GM23338 (cell line): Measurements from ENCODE around the gene PIGP. TPM values are rescaled to one million over a fixed set of nuclear protein-coding genes. Genes with fewer than 3 reads are reported as not detected.

Source experiments
- ATAC-seq: fragments of 200-7000 bp; cut with Tn5 transposase; 3 replicates; pipeline ENCODE4 v1.9.1; 2020
- DNase-seq: peaks from one replicate; pipeline ENCODE4 v3.0.0-alpha.2; 2015; ENCODE audit warnings: low spot score
- H2AFZ ChIP-seq: fragments of 200-600 bp; sonication (generic); 2 replicates; pipeline ENCODE4 v1.8.0; 2016; ENCODE audit warnings: antibody characterized with exemption, mild to moderate bottlenecking, moderate library complexity
- H3F3A ChIP-seq: fragments of 200-600 bp; sonication (generic); replicated peaks from 2 replicates; pipeline ENCODE4 v1.8.0; 2017; ENCODE audit warnings: antibody characterized with exemption, mixed run types, low read depth
- H3K27ac ChIP-seq: fragments of 200-600 bp; sonication (generic); 2 replicates; pipeline ENCODE4 v1.6.1; 2016; ENCODE audit warnings: low read depth
- H3K27me3 ChIP-seq: fragments of 200-600 bp; sonication (generic); 2 replicates; pipeline ENCODE4 v1.8.0; 2016; ENCODE audit warnings: mild to moderate bottlenecking, mixed run types, moderate library complexity; ENCODE audit not compliant: insufficient read depth
- H3K36me3 ChIP-seq: fragments of 200-600 bp; sonication (generic); 2 replicates; pipeline ENCODE4 v1.8.0; 2016; ENCODE audit warnings: mild to moderate bottlenecking; ENCODE audit not compliant: insufficient read depth
- H3K4me1 ChIP-seq: fragments of 200-600 bp; sonication (generic); 2 replicates; pipeline ENCODE4 v1.8.0; 2016; ENCODE audit warnings: mild to moderate bottlenecking, moderate library complexity; ENCODE audit not compliant: insufficient read depth
- H3K4me2 ChIP-seq: fragments of 200-600 bp; sonication (generic); 2 replicates; pipeline ENCODE4 v1.7.1; 2017; ENCODE audit warnings: mixed run types
- H3K4me3 ChIP-seq: fragments of 200-600 bp; sonication (generic); 2 replicates; pipeline ENCODE4 v1.6.1; 2016; ENCODE audit warnings: mixed run types
- H3K79me2 ChIP-seq: fragments of 200-600 bp; sonication (generic); replicated peaks from 2 replicates; pipeline ENCODE4 v1.8.0; 2017; ENCODE audit warnings: mild to moderate bottlenecking; ENCODE audit not compliant: insufficient read depth
- H3K9me2 ChIP-seq: fragments of 200-600 bp; sonication (generic); 2 replicates; pipeline ENCODE4 v1.8.0; 2017; ENCODE audit not compliant: insufficient read depth
- H4K20me1 ChIP-seq: fragments of 200-600 bp; sonication (generic); replicated peaks from 2 replicates; pipeline ENCODE4 v1.8.0; 2017; ENCODE audit warnings: mild to moderate bottlenecking; ENCODE audit not compliant: insufficient read depth
- H3K27ac Mint-ChIP-seq: 2 replicates; pipeline ENCODE4 v1.8.0; 2020; ENCODE audit warnings: inconsistent platforms, mild to moderate bottlenecking, moderate library complexity, mixed read lengths
- H3K27me3 Mint-ChIP-seq: 3 replicates; pipeline ENCODE4 v1.8.0; 2022; ENCODE audit warnings: low read depth, mild to moderate bottlenecking, moderate library complexity, mixed read lengths, inconsistent platforms; ENCODE audit not compliant: insufficient read depth, poor library complexity
- H3K36me3 Mint-ChIP-seq: 3 replicates; pipeline ENCODE4 v1.8.0; 2021; ENCODE audit warnings: low read depth, mild to moderate bottlenecking, inconsistent platforms, moderate library complexity, mixed read lengths
- H3K4me1 Mint-ChIP-seq: 3 replicates; pipeline ENCODE4 v1.8.0; 2020; ENCODE audit warnings: mild to moderate bottlenecking, inconsistent platforms, mixed read lengths
- H3K4me3 Mint-ChIP-seq: 3 replicates; pipeline ENCODE4 v1.8.0; 2021; ENCODE audit warnings: moderate library complexity, mild to moderate bottlenecking, inconsistent platforms, mixed read lengths
- H3K9me3 Mint-ChIP-seq: 3 replicates; pipeline ENCODE4 v1.8.0; 2020; ENCODE audit warnings: moderate library complexity, mild to moderate bottlenecking, inconsistent platforms, mixed read lengths
- CREB1 ChIP-seq: fragments of 250-450 bp; sonication (Bioruptor Pico); IDR thresholded peaks from 2 replicates; pipeline ENCODE4 v1.5.0; 2020; ENCODE audit warnings: low read depth, mild to moderate bottlenecking, moderate library complexity
- CTCF ChIP-seq, 2 experiments: fragments of 200-600 bp in 1 of 2; sonication (generic) in 1 of 2; conservative IDR thresholded peaks; 2 replicates each; pipeline versions ENCODE4 v1.5.1 to v1.6.1; 2016 to 2017; ENCODE audit warnings: antibody characterized with exemption in 2 of 2, low read depth in 2 of 2, mild to moderate bottlenecking in 2 of 2, moderate library complexity in 1 of 2
- EZH2 ChIP-seq: fragments of 200-600 bp; sonication (generic); IDR thresholded peaks from one replicate; pipeline ENCODE4 v1.8.0; 2017; ENCODE audit warnings: antibody characterized with exemption, mild to moderate bottlenecking, low read depth; ENCODE audit not compliant: unreplicated experiment
- EZH2phosphoT487 ChIP-seq: fragments of 200-600 bp; sonication (generic); IDR thresholded peaks from one replicate; pipeline ENCODE4 v1.8.1; 2018; ENCODE audit warnings: antibody characterized with exemption; ENCODE audit not compliant: unreplicated experiment
- JUNB ChIP-seq: IDR thresholded peaks from one replicate; pipeline ENCODE4 v1.6.1; 2016; ENCODE audit warnings: antibody characterized with exemption; ENCODE audit not compliant: unreplicated experiment
- NANOG ChIP-seq: IDR thresholded peaks from 2 replicates; pipeline ENCODE4 v1.6.1; 2016; ENCODE audit warnings: antibody characterized with exemption, borderline replicate concordance
- POLR2AphosphoS5 ChIP-seq: IDR thresholded peaks from 2 replicates; pipeline ENCODE4 v1.6.1; 2016; ENCODE audit warnings: antibody characterized with exemption, low read depth
- REST ChIP-seq: IDR thresholded peaks from one replicate; pipeline ENCODE4 v1.6.1; 2018; ENCODE audit warnings: antibody characterized with exemption; ENCODE audit not compliant: unreplicated experiment
- STAT1 ChIP-seq: IDR thresholded peaks from one replicate; pipeline ENCODE4 v1.6.1; 2016; ENCODE audit warnings: antibody characterized with exemption; ENCODE audit not compliant: unreplicated experiment
- ZNF114 ChIP-seq: fragments of 250-450 bp; sonication (Bioruptor Pico); IDR thresholded peaks from 2 replicates; pipeline ENCODE4 v1.5.0; 2020; ENCODE audit warnings: mild to moderate bottlenecking, moderate library complexity
- ZNF331 ChIP-seq: fragments of 250-450 bp; sonication (Bioruptor Pico); IDR thresholded peaks from 2 replicates; pipeline ENCODE4 v1.5.0; 2020; ENCODE audit warnings: low read depth, mild to moderate bottlenecking, moderate library complexity
- ZNF462 ChIP-seq: fragments of 250-450 bp; sonication (Bioruptor Pico); IDR thresholded peaks from 2 replicates; pipeline ENCODE4 v1.5.0; 2020; ENCODE audit warnings: mild to moderate bottlenecking, moderate library complexity
- polyA plus RNA-seq: library from polyadenylated mRNA; unstranded; fragments of >200 nt; fragmentation: Nextera tagmentation; extraction: Ambion mirVana; gene quantifications from 2 replicates; pipeline ENCODE4 v1.2.1, GENCODE V29; 2016
- total RNA-seq: library from RNA; depleted of rRNA; stranded (reverse); fragments of >200 nt; shearing (Covaris generic); gene quantifications from 2 replicates; pipeline ENCODE4 v1.2.3, GENCODE V29; 2014
- TF ChIP-seq, protein P1 (sequence below): IDR thresholded peaks from 2 replicates; pipeline ENCODE4 v1.6.1; 2016; ENCODE audit warnings: antibody characterized with exemption

The PIGP gene
- total and polyA plus RNA-seq, 2 experiments from 2014 or later = 5.2 to 19.6 TPM

- Histone ChIP-seq H3F3A (no peaks in the 10 kb centered on the region), H3K4me2 (no peak overlapping the region), H3K27me3 (no peaks in the 10 kb centered on the region), H3K79me2 (no peaks in the 10 kb centered on the region), H2AFZ (no peak overlapping the region), H3K4me3 (no peak overlapping the region), H3K9me2 (no peaks in the 10 kb centered on the region), H3K36me3 (no peaks in the 10 kb centered on the region), H3K27ac (no peak overlapping the region), H4K20me1 (no peaks in the 10 kb centered on the region), H3K4me1 (no peaks in the 10 kb centered on the region)
- H3K4me1 Mint-ChIP-seq = peaks cover 4% of the 10 kb centered on the region; the same call in 1 of the 3 replicates
- no peak for ATAC-seq
- no peak overlapping the region for H3K27ac Mint-ChIP-seq
- no peak for DNase-seq
- no peaks in the 10 kb centered on the region for H3K9me3 Mint-ChIP-seq
- no peaks in the 10 kb centered on the region for H3K27me3 Mint-ChIP-seq
- TF ChIP-seq NANOG = no peak
- no peak for TF ChIP-seq CREB1 (CRISPR knock-in tag)
- no peak for TF ChIP-seq EZH2phosphoT487
- TF ChIP-seq, protein P1, sequence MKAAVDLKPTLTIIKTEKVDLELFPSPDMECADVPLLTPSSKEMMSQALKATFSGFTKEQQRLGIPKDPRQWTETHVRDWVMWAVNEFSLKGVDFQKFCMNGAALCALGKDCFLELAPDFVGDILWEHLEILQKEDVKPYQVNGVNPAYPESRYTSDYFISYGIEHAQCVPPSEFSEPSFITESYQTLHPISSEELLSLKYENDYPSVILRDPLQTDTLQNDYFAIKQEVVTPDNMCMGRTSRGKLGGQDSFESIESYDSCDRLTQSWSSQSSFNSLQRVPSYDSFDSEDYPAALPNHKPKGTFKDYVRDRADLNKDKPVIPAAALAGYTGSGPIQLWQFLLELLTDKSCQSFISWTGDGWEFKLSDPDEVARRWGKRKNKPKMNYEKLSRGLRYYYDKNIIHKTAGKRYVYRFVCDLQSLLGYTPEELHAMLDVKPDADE = no peak
- no peak for TF ChIP-seq CTCF (conservative IDR thresholded peaks at IDR 0.05; ENCODE audit: low read depth in 2 of 2)
- no peak for TF ChIP-seq EZH2
- TF ChIP-seq REST = no peak
- no peak for TF ChIP-seq STAT1
- TF ChIP-seq ZNF114 = no peak
- TF ChIP-seq JUNB = no peak
- TF ChIP-seq ZNF462 = no peak
- no peak for TF ChIP-seq ZNF331 (CRISPR knock-in tag)
- no peak for TF ChIP-seq POLR2AphosphoS5
- H3K4me3 Mint-ChIP-seq = no peak overlapping the region
- H3K36me3 Mint-ChIP-seq = no peaks in the 10 kb centered on the region
These were observed 44.3 kb downstream of the PIGP start for GRCh38 chr21:37028570-37028969.
